MCF 10A (cell line): ENCODE results near the gene C1S. TPM values are rescaled to one million over a fixed set of nuclear protein-coding genes. Genes with fewer than 3 reads are reported as not detected.

Experiments
- BruUV-seq: library from RNA; stranded (reverse); fragments of 400-500 nt; replicated peaks from 2 replicates; lab custom pipeline; 2021; lab: Mats Ljungman, UMichigan
- CTCF ChIA-PET: fragments of 300-600 bp; sonication (Branson Sonifier 250); formaldehyde crosslinking; extraction: SDS; loops from one replicate; lab custom pipeline; 2021; ENCODE audit warnings: antibody characterized with exemption, inconsistent platforms; lab: Yijun Ruan, JAX
- POLR2A ChIA-PET: fragments of 300-600, 350-650 bp; sonication (Branson Sonifier 250); formaldehyde crosslinking; extraction: SDS; loops from one replicate; lab custom pipeline; 2020; ENCODE audit warnings: antibody characterized with exemption, inconsistent platforms; lab: Yijun Ruan, JAX
- DNase-seq: peaks from one replicate; pipeline ENCODE4 v3.0.0-alpha.2; 2018; ENCODE audit not compliant: unreplicated experiment
- H3K27ac Mint-ChIP-seq: one replicate; pipeline ENCODE4 v1.8.0; 2022; ENCODE audit warnings: mild to moderate bottlenecking, low read depth, mixed read lengths; ENCODE audit not compliant: unreplicated experiment
- H3K27me3 Mint-ChIP-seq: one replicate; pipeline ENCODE4 v1.8.0; 2022; ENCODE audit warnings: mixed read lengths; ENCODE audit not compliant: insufficient read depth, unreplicated experiment
- H3K36me3 Mint-ChIP-seq: one replicate; pipeline ENCODE4 v1.8.0; 2022; ENCODE audit warnings: mild to moderate bottlenecking, moderate library complexity, mixed read lengths; ENCODE audit not compliant: insufficient read depth, unreplicated experiment
- H3K4me1 Mint-ChIP-seq: one replicate; pipeline ENCODE4 v1.8.0; 2022; ENCODE audit warnings: mixed read lengths; ENCODE audit not compliant: insufficient read depth, unreplicated experiment
- H3K4me3 Mint-ChIP-seq: one replicate; pipeline ENCODE4 v1.8.0; 2022; ENCODE audit warnings: mild to moderate bottlenecking, moderate library complexity, mixed read lengths; ENCODE audit not compliant: unreplicated experiment
- H3K9me3 Mint-ChIP-seq: one replicate; pipeline ENCODE4 v1.8.0; 2022; ENCODE audit warnings: mixed read lengths; ENCODE audit not compliant: unreplicated experiment
- CTCF ChIP-seq: fragments of 200-600 bp; IDR thresholded peaks from one replicate; pipeline ENCODE4 v1.8.0; 2022; ENCODE audit warnings: antibody characterized with exemption, mild to moderate bottlenecking; ENCODE audit not compliant: unreplicated experiment
- intact Hi-C: fragments of 100-400 bp; cut with micrococcal nuclease; formaldehyde crosslinking; loops from 2 replicates; pipeline ENCODE4 v1.14.1; 2022
- total RNA-seq: library from RNA; stranded (reverse); gene quantifications from 2 replicates; pipeline ENCODE4 v1.2.3, GENCODE V29; 2022

The C1S gene
- total RNA-seq, 1 experiment from 2014 or later, result 6.0 TPM

GRCh38 chr12:7109572-7109920 is 49.0 kb downstream of the C1S start:
- intact Hi-C loops, result loop anchor here (1.0 to 5.0 kb wide), 5 partner anchors 17 to 185 kb away; partner anchors contain the start of genes C12orf57, C1R and C1S
- H3K27me3 Mint-ChIP-seq, result no peaks in the 10 kb centered on the region
- POLR2A ChIA-PET, result interaction anchor here (0.7 to 3.6 kb wide), 13 partner anchors 15 to 184 kb away, joined by 3 to 71 read pairs (median 11); partner anchors contain the start of genes C12orf57, C1R, C1S and LPCAT3
- H3K36me3 Mint-ChIP-seq, result peaks cover 34% of the 10 kb centered on the region
- no peak for TF ChIP-seq CTCF
- peak overlapping the region; percentile 90 for H3K27ac Mint-ChIP-seq
- BruUV-seq, result no TSS peak
- CTCF ChIA-PET, result interaction anchor here (0.5 to 8.3 kb wide), 29 partner anchors 9 to 565 kb away, joined by 3 to 123 read pairs (median 5); partner anchors contain the start of genes C12orf57, C1R, C1S and LPCAT3
- peaks cover 22% of the 10 kb centered on the region for H3K4me1 Mint-ChIP-seq
- no peak for DNase-seq
- H3K9me3 Mint-ChIP-seq, result no peaks in the 10 kb centered on the region
- peak overlapping the region; percentile 95 for H3K4me3 Mint-ChIP-seq

- BruUV-seq, result no TSS peak
These were observed 50.1 kb downstream of the C1S start for GRCh38 chr12:7110661-7111060.

GRCh38 chr12:7112041-7112440 is 51.5 kb downstream of the C1S start:
- DNase-seq, result no peak
- no peak overlapping the region for H3K27ac Mint-ChIP-seq
- H3K4me3 Mint-ChIP-seq, result no peak overlapping the region
- ChIA-PET CTCF (interaction anchor here (0.8 to 8.3 kb wide), 24 partner anchors 10 to 240 kb away, joined by 3 to 123 read pairs (median 5); partner anchors contain the start of genes C12orf57, C1R, C1S and RNU7-1), POLR2A (interaction anchor here (1.1 to 3.7 kb wide), 7 partner anchors 19 to 187 kb away, joined by 5 to 42 read pairs (median 10); partner anchors contain the start of genes C12orf57, C1R, C1S and RNU7-1)
- H3K27me3 Mint-ChIP-seq, result no peaks in the 10 kb centered on the region
- intact Hi-C loops, result no loop called here
- H3K36me3 Mint-ChIP-seq, result peaks cover 34% of the 10 kb centered on the region
- H3K4me1 Mint-ChIP-seq, result peaks cover 9% of the 10 kb centered on the region
- no peaks in the 10 kb centered on the region for H3K9me3 Mint-ChIP-seq
- BruUV-seq, result no TSS peak
- TF ChIP-seq CTCF, result no peak

More at GRCh38 chr12:7110661-7111060, 50.1 kb downstream of the C1S start:
- Mint-ChIP-seq H3K9me3 (no peaks in the 10 kb centered on the region), H3K4me1 (peaks cover 19% of the 10 kb centered on the region), H3K27ac (no peak overlapping the region), H3K27me3 (no peaks in the 10 kb centered on the region), H3K36me3 (peaks cover 40% of the 10 kb centered on the region), H3K4me3 (no peak overlapping the region)
- POLR2A ChIA-PET, result interaction anchor here (1.1 to 3.7 kb wide), 3 partner anchors 50 to 166 kb away, joined by 5 to 42 read pairs (median 10); partner anchors contain the start of genes C12orf57, C1S and RNU7-1
- no peak for TF ChIP-seq CTCF
- intact Hi-C loops, result no loop called here
- CTCF ChIA-PET, result interaction anchor here (0.6 to 8.3 kb wide), 17 partner anchors 8 to 238 kb away, joined by 3 to 123 read pairs (median 4); partner anchors contain the start of genes C12orf57, C1S, RNU7-1 and SPSB2
- no peak for DNase-seq

GRCh38 chr12:7113389-7113871 is 52.9 kb downstream of the C1S start:
- DNase-seq, result peak; percentile 56
- intact Hi-C loops, result loop anchor here (1.0 kb wide), 2 partner anchors 53 to 169 kb away; partner anchors contain the start of genes C12orf57 and C1S
- H3K27ac Mint-ChIP-seq, result no peak overlapping the region
- no peak overlapping the region for H3K4me3 Mint-ChIP-seq
- H3K27me3 Mint-ChIP-seq, result no peaks in the 10 kb centered on the region
- peaks cover 11% of the 10 kb centered on the region for H3K4me1 Mint-ChIP-seq
- peaks cover 36% of the 10 kb centered on the region for H3K36me3 Mint-ChIP-seq
- no peaks in the 10 kb centered on the region for H3K9me3 Mint-ChIP-seq
- TF ChIP-seq CTCF, result peak; percentile 74
- ChIA-PET CTCF (interaction anchor here (0.6 to 8.3 kb wide), 44 partner anchors 9 to 884 kb away, joined by 3 to 123 read pairs (median 5); partner anchors contain the start of genes C12orf57, C1R, C1S and LPCAT3), POLR2A (interaction anchor here (0.7 to 3.7 kb wide), 10 partner anchors 16 to 188 kb away, joined by 3 to 42 read pairs (median 6); partner anchors contain the start of genes C12orf57, C1R, C1S and RNU7-1)
- no TSS peak for BruUV-seq
